ENCODE results near the gene ISCA2.

The ISCA2 gene

GRCh38 chr14:74486164-74486563 is 7.4 kb upstream of the ISCA2 start:
- no peak for DNase-seq

DNA sequence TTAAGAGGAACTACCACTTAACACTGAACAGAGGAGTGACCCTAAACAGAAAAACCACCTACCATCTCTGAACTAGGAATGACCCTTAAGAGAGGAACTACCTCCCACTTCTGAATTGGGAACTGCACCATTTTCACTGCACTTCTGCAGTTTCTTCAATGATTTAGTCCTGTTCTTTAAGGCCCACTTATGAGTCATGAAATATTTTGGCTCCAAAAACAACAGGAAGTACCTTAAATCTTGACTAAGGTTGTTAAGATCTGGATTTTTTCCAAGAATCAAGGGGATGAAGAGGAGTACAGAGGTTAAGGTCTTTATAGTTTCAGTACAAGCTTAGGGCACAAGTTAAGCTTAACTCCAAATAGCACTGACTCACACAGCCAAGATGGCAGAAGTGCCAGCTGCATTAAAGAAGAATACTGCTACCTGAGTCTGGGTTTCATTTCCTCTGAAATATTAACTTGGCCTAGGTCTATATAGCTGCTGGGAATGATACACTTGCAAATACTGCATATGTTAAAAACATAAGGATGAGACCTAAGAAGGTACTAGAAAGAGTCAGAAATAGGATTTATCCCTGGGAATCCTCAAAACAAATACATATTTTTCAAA is 4.7 kb upstream of the ISCA2 start:
- no peak for DNase-seq

- no peak for DNase-seq
Observed at GRCh38 chr14:74490486-74490885, 3.1 kb upstream of the ISCA2 start.

- DNase-seq = no peak
Observed at GRCh38 chr14:74491956-74492775, 1.4 kb upstream of the ISCA2 start.

DNA sequence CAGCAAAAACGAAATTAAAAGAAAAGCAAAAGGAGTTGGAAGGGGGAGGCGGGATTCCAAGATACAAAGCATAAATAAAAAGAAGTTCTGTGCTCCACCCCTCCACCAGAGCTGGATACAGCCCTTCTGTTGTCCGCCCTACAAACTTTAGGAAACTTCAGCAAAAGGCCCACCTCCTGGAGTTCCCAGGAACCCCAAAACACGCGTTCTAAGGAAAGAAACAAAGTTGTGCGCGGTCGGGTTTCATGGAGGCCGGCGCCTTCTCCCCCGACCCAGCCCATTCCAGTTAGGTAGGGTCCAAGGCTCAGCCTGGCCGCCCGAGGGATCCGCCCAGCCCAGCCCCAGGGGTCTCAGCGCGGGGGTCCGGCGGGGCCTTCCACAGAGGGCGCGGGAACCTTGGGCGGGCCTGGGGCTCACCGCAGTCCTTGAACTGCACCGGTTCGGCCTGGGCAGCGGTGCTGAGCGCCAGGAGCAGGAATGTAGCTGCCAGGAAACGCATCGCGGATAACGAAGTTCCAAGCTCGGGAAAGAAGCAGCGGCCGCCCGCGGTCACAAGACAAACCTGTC is 706 bp upstream of the ISCA2 start, which contains the start of gene NPC2:
Gene NPC2 (minus strand): TSS at position 530 of the 567 bp plus-strand sequence. CDS start 31 bp downstream, at position 499.
- no peak for DNase-seq

DNA sequence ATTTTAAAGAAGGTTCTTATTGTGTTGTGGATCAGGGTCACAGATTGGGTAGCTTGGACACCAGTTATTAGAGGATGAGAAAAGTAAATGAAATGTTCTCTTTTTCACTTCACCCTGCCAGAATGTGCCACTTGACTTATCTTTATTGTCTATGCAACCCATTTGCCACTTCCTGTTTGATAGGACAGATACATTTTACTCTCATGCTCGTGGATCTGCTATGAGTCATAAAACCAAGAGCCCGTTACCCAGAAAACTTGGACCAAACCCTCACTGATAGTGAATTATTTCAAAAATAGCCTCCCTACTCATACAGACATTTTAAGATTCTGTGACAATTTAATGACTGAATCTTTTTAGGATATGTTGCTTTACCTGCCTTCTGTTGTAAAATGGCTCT is 1.8 kb downstream of the ISCA2 start:
- no peak for DNase-seq

DNA sequence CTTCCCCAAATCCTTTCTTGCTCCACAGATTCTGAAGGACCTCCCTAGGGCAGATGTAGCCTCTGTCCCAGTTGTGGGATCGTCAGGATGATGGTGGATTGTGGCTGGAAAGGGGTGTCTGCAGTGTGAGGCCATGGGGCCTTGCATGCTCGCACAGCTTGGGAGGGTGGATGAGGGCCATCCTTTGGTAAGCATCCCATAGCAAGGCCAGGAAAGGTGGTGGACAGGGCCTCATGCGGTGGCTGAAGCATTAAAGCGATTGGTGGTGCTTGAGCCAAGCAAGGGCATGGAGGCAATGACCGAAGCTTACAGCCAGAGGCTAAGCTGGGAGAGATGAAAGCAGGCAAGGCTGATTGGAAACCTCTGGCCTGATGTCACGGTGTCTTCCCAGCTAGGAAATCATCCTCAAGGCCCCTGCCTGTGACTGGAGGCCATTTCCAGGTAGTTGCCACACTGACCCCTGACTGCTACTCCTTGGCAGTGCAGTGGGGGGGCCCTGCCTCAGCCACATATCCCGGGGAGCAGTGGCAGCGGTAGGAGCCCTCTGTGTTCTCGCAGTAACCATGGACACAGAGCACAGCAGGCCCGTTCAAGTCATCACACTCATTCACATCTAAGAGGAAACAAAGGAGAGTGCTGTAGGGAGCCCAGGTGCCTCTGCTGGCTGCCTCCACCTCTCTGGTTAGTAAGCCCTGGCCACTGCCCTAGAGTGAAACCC is 7.0 kb downstream of the ISCA2 start:
- DNase-seq = no peak

GRCh38 chr14:74501135-74501614 is 7.6 kb downstream of the ISCA2 start:
- no peak for DNase-seq

- DNase-seq = no peak
Observed at GRCh38 chr14:74501691-74502090, 8.1 kb downstream of the ISCA2 start.

DNA sequence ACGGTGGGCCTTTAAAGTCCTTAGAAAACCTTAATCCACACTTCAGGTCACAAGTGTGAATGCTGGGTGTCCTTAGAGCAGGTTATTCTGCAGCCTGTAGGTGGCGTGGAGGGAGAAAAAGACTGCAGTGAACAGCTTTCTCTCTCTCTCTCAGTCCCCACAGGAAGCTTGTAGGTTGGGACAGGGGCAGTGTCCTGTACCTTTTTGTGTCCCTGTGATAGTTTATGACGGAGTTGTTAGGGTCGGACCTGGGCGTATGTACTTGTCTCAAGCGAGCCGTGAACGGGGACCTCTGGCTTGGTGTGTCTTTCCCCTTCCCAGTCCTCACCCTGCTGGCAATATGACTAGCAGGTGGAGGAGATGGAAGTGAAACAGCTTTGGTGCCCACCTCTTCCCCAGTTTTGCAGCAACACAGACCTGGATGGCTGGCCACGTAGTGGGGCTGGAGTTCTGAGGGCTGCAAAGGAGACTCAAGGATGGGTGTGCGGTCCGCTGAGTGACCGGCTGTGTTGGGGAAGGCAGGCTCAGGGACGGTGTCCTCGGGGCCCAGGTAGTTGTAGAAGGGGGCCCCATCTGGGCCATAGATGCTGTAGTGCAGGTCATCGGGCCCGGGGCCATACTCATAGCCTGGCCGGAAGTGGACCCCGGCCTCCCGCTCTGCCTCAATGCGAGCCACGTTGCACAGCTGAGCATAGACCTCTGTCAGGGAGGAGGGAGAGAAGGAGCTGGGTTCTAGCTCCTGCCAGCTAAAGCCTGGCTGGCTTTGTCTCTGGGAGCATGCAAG is 8.9 kb downstream of the ISCA2 start:
- DNase-seq = no peak

DNA sequence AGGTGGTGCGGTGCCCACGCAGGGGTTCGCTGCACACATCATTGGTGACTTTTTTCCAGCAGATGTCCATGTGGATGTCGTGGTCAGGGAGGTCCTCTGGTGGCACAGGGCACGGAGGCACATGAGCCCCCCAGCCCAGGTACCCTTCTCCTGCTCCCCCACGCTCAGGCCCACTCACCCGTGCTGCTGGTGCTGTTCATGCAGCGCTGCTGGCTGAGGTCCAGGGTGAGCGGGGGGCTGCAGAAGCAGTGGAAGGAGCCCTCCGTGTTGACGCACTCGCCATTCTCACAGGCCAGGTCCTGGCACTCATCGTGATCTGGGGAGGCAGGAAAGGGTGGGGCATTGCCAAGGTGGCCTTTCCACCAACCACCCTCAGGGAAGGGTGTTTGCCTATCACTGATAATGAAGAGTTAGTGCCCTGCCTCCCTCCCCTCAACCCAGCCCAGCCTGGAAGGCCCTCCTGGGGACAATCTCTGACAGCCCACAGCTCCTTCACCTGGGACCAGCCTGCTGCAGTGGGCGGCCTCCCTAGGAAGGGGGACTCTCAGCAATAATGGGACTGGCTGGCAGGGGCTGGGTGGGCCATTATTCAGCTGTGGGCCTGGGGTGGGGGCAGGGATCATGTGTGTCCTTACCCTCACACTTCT is 9.8 kb downstream of the ISCA2 start:
- no peak for DNase-seq

DNA sequence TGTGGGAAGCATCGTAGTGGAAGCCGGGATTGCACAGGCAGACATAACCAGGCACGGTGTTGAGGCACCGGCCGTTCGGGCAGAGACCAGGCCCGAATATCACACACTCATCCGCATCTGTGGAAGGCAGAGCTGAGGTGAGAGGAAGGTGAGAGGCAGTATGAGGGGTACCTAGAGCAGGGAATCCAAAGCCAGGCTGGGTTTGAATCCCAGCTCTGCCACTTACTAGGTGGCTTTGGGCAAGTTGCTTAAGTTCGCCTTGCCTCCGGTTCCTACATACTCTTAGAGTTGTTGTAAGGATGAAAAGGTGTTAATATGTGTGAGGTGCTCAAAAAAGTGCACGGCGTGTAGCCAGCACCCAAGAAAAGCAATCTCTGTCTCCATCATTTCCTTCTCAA is 10.4 kb downstream of the ISCA2 start:
- no peak for DNase-seq

DNA sequence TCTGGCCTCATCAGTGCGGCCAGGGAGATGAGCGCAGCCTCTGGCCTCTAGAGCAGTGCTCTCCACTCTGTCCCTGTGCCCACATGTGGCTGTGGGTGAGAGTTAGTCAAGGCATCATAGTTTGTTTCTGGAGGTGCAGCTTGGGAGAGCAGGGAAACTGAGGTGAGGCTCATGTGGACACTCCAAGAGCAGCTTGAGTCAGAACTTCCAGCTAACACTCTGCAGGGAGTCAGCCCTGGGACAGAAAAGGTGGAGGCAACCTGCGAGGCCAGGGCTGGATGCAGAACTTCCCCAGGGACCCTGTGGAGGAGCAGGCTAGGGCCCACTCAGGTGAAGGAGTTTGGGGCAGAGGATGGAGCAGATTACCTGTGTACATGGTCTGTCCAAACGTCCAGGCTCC is 10.8 kb downstream of the ISCA2 start:
- DNase-seq = no peak

GRCh38 chr14:74504874-74505720 is 11.5 kb downstream of the ISCA2 start:
- DNase-seq = no peak

DNA sequence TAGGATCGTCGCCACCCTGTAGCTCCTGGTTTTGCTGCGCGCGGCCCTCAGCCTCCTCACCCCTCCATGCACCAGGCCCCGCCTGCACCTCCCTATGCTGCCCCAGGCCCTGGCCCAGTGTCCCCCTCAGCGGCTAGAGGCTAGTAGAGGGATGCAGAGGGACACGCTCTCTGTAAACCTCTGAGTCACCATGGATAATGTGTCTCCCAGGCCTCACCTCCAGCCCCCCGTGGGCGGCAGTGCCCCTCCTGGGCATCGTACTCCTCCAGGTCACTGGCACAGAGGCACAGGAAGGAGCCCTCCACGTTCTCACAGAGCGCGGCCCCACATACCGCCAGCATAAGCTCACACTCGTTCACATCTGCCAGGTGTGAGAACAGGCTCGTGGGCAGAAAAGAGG is 12.3 kb downstream of the ISCA2 start:
- DNase-seq = no peak

DNA sequence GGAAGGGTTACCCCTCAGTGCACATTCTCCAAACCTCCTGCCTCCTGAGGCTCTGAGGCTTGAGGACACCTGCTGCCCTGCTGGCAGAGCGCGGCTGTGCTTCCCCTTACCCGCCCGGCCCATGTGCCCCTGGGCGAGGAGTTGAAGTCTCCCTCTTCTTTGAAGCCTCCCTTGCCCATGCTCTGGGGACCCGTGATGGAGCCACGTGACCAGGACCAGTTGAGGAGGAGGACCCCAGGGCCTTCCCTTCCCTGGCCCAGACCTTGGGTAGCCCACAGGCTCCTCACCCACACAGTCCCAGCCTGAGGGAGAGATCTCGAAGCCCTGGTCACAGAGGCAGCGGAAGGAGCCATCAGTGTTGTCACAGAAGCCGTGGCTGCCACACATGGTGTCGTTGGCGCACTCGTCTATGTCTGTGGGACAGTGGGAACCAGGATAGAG is 12.9 kb downstream of the ISCA2 start:
- DNase-seq = no peak

DNA sequence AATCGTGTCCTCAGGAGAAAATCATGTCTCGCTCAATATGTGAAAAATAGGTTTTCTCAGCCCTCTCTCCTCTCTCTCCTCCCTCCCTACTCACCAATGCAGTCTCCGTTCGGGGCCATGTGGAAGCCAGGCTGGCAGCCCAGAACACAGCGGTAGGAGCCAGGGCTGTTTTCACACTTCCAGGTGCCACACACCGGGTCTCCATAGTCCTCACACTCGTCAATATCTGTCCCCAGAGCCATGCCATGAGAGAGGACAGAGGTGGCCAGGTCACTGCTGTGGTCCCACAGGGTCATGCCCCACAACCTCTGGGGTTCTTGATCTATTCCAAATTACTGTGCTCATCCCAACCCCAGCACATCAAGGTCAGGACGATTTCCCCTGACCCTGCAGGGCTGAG is 13.5 kb downstream of the ISCA2 start:
- no peak for DNase-seq

GRCh38 chr14:74507840-74508239 is 14.3 kb downstream of the ISCA2 start:
- no peak for DNase-seq

DNA sequence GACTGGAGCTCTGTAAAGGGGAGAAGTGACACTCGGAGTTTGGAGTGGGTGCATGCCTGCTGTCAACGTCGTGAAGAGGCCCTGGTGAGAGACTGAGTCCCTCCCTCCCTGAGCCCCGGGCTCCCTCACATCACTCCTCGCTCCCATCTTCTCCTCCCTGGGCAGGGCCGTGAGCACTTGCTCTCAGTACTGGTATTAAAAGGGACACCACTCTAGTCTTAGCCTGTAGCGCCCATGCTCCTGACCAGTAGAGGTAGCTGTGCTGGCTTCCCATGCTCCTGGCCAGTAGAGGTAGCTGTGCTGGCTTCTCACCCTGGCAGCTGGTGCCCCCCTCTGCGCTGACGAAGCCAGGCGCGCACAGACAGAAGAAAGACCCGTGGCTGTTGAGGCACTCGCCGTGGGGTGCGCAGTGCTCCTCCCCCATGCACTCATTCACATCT is 14.7 kb downstream of the ISCA2 start:
- no peak for DNase-seq

DNA sequence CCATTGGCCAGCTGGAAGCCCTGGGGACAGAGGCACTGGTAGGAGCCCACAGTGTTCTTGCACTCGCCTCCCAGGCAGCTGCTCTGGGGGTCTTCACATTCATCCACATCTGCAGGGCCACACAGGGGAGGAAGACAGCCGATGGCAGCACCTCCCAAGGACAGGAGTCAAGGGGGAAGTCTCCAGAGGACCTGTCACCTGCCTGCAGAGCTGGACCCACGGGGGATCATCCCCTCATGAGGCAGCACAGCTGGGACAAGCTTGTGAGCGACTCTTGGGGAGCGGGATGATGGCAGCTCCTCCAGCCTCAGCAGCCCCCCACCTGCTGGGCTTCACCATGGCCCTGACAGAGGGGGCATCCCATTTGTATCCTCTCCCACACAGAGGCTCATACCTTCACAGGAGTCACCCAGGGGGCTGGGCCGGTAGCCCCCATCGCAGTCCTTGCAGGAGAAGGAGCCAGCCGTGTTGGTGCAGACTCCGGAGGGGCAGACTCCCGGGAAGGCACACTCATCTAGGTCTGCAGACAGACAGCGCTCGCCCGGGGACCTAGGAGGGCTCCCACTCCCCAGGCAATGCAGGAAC is 15.4 kb downstream of the ISCA2 start:
- DNase-seq = no peak
